Measurements from ENCODE around the gene CEP20. TPM values are rescaled to one million over a fixed set of nuclear protein-coding genes. Genes with fewer than 3 reads are reported as not detected.

CEP20 gene
- total RNA-seq, 2 experiments from 2014 or later, result 30.6 to 43.6 TPM

DNA sequence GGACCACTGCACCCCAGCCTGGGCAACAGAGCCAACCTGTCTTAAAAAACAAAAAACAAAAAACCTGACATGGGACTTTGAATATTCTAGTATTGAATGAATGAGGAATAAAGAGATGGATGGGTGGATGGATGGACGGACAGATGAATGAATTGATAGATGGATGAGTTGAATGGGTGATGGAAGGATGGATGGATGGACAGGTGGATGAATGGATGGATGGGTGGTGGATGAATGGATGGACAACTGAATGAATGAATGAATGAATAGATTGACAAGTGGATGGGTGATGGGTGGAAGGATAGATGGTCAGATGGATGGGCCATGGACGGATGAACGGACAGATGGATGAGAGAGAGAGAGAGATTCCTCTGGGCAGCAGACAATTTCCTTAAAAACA, 22.8 kb upstream of the CEP20 start:
- ATAC-seq (no peak), DNase-seq (no peak)
- H3K27me3 Mint-ChIP-seq, result no peaks in the 10 kb centered on the region
- H3K9me3 Mint-ChIP-seq (ENCODE audit: low read depth), result peaks cover 4% of the 10 kb centered on the region
- H3K27ac Mint-ChIP-seq, result no peak overlapping the region
- peaks cover 22% of the 10 kb centered on the region for H3K4me1 Mint-ChIP-seq
- peaks cover 4% of the 10 kb centered on the region for H3K36me3 Mint-ChIP-seq
- CTCF ChIA-PET, result no interaction called here
- H3K4me3 Mint-ChIP-seq, result no peak overlapping the region

DNA sequence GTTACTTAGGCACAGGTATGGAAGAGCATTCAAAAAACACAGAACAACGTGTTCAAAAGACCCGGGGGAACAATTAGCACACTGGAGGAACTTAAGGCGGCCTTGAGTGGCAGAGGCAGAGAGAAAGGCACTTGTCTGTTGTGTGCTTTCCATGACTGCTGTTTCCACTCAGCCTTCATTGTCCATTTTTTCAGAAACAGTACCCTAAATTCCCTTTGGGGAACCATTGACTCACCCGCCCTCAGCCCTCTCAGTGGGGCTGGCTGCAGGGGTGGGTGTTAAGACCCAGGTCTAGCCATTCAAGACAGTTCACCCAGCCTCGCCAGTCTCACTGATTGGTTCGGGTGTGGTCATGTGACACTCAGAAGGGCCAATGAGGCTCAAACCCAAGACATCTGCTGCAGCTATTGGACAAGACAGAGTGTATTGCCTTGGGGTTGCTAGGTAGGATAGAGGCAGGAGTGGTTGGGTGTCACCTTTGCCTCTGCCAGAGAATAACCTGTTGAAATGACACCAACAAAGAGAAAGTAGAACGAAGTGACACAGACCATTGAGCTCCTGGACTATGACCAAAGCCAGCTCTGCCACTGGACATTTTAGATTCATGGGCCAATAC, 19.6 kb upstream of the CEP20 start:
- CTCF ChIA-PET, result no interaction called here
- no peak overlapping the region for H3K27ac Mint-ChIP-seq
- H3K4me3 Mint-ChIP-seq, result no peak overlapping the region
- H3K9me3 Mint-ChIP-seq (ENCODE audit: low read depth), result peaks cover 5% of the 10 kb centered on the region
- DNase-seq (peak; percentile 56), ATAC-seq (peak; percentile 87)
- H3K36me3 Mint-ChIP-seq, result peaks cover 2% of the 10 kb centered on the region
- H3K27me3 Mint-ChIP-seq, result no peaks in the 10 kb centered on the region
- peaks cover 17% of the 10 kb centered on the region for H3K4me1 Mint-ChIP-seq

DNA sequence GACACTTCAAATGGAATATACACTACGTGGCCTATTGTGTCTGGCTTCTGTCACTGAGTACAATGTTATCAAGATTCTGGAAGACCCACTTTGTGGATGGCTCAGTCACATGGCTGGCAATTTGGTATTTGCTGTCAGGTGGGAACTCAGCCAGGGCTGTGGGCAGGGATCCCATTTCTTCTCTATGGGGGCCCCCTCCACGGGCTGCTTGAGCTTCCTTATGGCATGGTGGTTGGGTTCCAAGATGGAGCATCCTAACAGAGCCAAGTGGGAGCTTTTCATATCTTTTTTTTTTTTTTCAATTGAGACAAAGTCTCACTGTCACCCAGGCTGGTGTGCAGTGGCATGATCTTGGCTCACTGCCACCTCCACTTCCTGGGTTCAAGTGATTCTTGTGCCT, 18.0 kb upstream of the CEP20 start:
- ATAC-seq (no peak), DNase-seq (no peak)
- CTCF ChIA-PET, result no interaction called here
- Mint-ChIP-seq H3K36me3 (peaks cover 2% of the 10 kb centered on the region), H3K27me3 (no peaks in the 10 kb centered on the region), H3K4me1 (peaks cover 10% of the 10 kb centered on the region), H3K4me3 (no peak overlapping the region), H3K9me3 (ENCODE audit: low read depth) (peaks cover 5% of the 10 kb centered on the region), H3K27ac (no peak overlapping the region)

DNA sequence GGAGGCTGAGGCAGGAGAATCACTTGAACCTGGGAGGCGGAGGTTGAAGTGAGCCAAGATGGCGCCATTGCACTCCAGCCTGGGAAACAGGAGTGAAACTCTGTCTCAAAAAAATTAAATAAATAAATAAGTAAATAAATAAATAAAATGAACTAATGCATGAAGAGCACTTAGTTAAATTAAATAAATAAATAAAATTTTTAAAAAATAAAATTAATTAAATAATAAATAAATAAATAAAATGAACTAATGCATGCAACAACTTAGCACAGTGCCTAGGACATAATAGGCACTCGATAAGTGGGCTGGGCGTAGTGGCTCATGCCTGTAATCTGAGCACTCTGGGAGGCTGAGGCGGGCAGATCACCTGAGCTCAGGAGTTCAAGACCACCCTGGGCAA, 15.6 kb upstream of the CEP20 start:
- CTCF ChIA-PET, result interaction anchor here (1.0 kb wide), 1 partner anchor 121 kb away, joined by 3 read pairs; no protein-coding TSS in a partner anchor
- H3K4me1 Mint-ChIP-seq, result peaks cover 17% of the 10 kb centered on the region
- DNase-seq, result no peak
- no peak overlapping the region for H3K27ac Mint-ChIP-seq
- no peaks in the 10 kb centered on the region for H3K27me3 Mint-ChIP-seq
- H3K9me3 Mint-ChIP-seq (ENCODE audit: low read depth), result peaks cover 3% of the 10 kb centered on the region
- no peaks in the 10 kb centered on the region for H3K36me3 Mint-ChIP-seq
- H3K4me3 Mint-ChIP-seq, result no peak overlapping the region
- ATAC-seq, result no peak

DNA sequence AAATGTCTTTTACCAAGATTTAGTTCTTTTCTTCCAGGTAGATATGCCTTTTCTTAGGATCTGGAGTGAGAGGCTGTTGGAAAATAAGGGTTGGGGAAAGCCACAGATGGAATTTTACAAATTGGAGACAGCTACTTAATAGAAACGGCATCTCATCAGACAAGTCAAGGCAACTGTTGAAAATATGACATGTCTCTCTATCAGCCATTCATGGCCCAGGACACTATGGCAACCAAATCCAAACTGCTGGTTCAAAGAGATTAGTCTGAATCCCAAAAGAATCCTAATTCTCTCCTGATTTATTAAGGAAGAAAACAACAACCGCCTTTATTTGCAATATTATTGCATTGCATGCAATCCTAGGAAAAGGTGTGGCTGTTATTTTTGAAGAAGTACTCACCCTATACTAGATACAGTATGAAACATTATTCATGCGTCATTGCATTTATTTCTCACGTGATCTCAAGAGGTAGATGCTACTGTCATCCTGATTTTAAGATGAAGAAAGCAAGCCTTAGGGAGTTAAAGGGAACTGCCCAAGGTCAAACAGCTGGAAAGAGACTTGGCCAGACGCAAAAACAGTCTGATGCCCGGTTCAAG, 12.6 kb upstream of the CEP20 start:
- no peak overlapping the region for H3K4me3 Mint-ChIP-seq
- CTCF ChIA-PET, result interaction anchor here (0.8 to 1.2 kb wide), 2 partner anchors 13 to 49 kb away, joined by 3 read pairs; partner anchors contain the start of gene CEP20

DNA sequence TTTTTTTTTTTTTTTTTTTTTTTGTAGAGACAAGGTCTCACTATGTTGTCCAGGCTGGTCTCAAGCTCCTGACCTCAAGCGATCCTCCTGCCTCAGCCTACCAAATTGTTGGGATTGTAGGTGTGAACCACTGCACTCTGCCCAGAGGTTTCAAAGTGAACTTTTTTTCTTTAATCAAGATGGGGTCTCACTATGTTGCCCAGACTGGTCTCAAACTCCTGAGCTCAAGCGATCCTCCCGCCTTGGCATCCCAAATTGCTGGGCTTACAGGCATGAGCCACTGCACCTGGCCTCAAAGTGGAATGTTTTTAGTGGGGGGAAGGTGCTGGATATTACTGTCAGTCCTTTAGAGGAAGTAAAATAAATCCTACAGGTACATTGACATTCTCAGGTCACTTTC, 12.0 kb upstream of the CEP20 start:
- DNase-seq (no peak), ATAC-seq (no peak)
- no peaks in the 10 kb centered on the region for H3K36me3 Mint-ChIP-seq
- H3K4me1 Mint-ChIP-seq, result peaks cover 40% of the 10 kb centered on the region
- CTCF ChIA-PET, result interaction anchor here (0.8 to 1.2 kb wide), 3 partner anchors 12 to 50 kb away, joined by 3 read pairs; partner anchors contain the start of gene CEP20
- H3K27me3 Mint-ChIP-seq, result no peaks in the 10 kb centered on the region
- no peak overlapping the region for H3K4me3 Mint-ChIP-seq
- no peak overlapping the region for H3K27ac Mint-ChIP-seq
- H3K9me3 Mint-ChIP-seq (ENCODE audit: low read depth), result no peaks in the 10 kb centered on the region

More for the DNA sequence above, 12.6 kb upstream of the CEP20 start:
- DNase-seq (no peak), ATAC-seq (no peak)
- no peaks in the 10 kb centered on the region for H3K36me3 Mint-ChIP-seq
- peaks cover 35% of the 10 kb centered on the region for H3K4me1 Mint-ChIP-seq
- H3K27ac Mint-ChIP-seq, result no peak overlapping the region
- H3K27me3 Mint-ChIP-seq, result no peaks in the 10 kb centered on the region
- no peaks in the 10 kb centered on the region for H3K9me3 Mint-ChIP-seq (ENCODE audit: low read depth)

DNA sequence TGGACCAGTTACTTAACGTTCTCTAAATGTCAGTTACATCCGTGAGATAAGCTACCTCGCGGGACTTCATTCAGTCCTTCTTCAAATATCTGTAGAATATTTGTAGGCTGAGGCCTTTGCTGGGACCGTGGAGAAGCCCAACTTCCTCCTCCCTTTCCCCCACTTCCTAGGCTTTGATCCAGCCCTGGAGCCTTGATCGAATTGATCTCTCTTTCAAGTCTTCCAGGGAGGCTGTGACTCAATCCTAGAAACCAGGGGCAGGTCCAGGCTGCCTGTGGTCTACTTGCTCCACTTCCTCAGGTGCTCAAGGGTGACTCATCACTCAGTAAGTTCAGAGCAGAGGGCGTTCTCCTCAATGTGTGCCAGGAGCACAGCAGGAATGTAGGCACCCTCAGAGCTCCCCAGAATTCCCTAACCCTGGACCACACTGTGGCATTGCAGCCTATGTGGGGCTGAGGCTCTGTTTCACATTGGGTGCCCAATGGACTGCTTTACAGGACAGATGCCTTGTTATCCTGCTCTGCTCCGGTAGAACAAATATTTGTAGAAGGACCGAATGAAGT, 11.2 kb upstream of the CEP20 start:
- peak overlapping the region; percentile 61 for H3K27ac Mint-ChIP-seq
- CTCF ChIA-PET, result interaction anchor here (0.8 to 1.2 kb wide), 3 partner anchors 11 to 51 kb away, joined by 3 read pairs; partner anchors contain the start of gene CEP20
- H3K9me3 Mint-ChIP-seq (ENCODE audit: low read depth), result no peaks in the 10 kb centered on the region
- DNase-seq (peak; percentile 85), ATAC-seq (peak; percentile 82)
- H3K4me1 Mint-ChIP-seq, result peaks cover 46% of the 10 kb centered on the region
- H3K36me3 Mint-ChIP-seq, result peaks cover 1% of the 10 kb centered on the region
- no peak overlapping the region for H3K4me3 Mint-ChIP-seq
- H3K27me3 Mint-ChIP-seq, result no peaks in the 10 kb centered on the region

DNA sequence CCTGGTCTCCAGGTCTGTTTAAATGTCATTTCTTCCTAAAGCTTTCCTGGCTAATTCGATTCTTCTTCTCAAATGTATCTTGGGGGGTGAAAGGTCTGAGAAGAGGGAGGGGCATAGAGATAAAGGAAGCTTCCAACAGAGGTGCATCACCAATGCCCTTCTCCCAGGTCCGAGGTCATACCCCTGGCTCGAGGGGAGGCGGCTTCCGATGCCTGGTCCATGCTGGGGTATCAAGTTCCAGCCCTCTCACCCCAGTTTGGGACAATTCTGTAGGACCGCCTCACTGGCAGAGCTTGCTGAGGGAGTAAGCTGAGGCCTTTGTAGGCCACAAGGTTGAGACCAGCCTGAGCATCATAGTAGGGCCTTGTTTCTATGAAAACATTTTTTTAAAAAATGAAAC, 10.3 kb upstream of the CEP20 start:
- CTCF ChIA-PET, result interaction anchor here (1.3 kb wide), 1 partner anchor 11 kb away, joined by 6 read pairs; the partner anchor contains the start of gene CEP20
- peak overlapping the region; percentile 89 for H3K27ac Mint-ChIP-seq

DNA sequence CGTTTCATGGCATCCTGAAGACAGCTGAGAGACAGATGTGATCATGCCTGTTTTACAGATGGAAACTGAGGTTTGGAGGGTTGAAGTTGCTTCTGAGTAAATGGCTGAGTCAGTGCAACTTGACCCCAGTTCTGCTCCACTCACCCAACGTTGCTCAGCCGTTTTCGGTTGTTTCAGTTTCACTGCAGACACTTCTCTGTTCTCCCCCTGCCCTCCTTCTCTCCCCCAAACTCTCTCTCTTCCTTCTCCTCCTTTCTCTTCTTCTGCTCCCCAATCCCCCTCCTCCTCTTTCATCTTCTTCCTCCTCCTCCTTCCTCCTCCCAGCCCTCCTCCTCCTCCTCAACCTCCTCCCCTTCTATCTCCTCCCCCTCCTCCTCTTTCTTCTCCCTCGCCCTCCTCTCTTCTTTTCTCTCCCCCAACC, 9.4 kb upstream of the CEP20 start:
- Mint-ChIP-seq H3K27ac (peak overlapping the region; percentile 89), H3K27me3 (no peaks in the 10 kb centered on the region), H3K4me3 (peak overlapping the region; percentile 46), H3K36me3 (peaks cover 3% of the 10 kb centered on the region), H3K9me3 (ENCODE audit: low read depth) (no peaks in the 10 kb centered on the region), H3K4me1 (peaks cover 48% of the 10 kb centered on the region)
- ATAC-seq, result peak; percentile 76
- CTCF ChIA-PET, result interaction anchor here (0.8 to 1.3 kb wide), 3 partner anchors 8 to 23 kb away, joined by 4 to 6 read pairs (median 4); partner anchors contain the start of gene CEP20
- DNase-seq, result peak; percentile 81

More for the DNA sequence above, 10.3 kb upstream of the CEP20 start:
- no peaks in the 10 kb centered on the region for H3K27me3 Mint-ChIP-seq
- no peak for ATAC-seq
- no peak for DNase-seq
- peaks cover 48% of the 10 kb centered on the region for H3K4me1 Mint-ChIP-seq
- H3K9me3 Mint-ChIP-seq (ENCODE audit: low read depth), result no peaks in the 10 kb centered on the region
- peaks cover 3% of the 10 kb centered on the region for H3K36me3 Mint-ChIP-seq
- H3K4me3 Mint-ChIP-seq, result no peak overlapping the region

DNA sequence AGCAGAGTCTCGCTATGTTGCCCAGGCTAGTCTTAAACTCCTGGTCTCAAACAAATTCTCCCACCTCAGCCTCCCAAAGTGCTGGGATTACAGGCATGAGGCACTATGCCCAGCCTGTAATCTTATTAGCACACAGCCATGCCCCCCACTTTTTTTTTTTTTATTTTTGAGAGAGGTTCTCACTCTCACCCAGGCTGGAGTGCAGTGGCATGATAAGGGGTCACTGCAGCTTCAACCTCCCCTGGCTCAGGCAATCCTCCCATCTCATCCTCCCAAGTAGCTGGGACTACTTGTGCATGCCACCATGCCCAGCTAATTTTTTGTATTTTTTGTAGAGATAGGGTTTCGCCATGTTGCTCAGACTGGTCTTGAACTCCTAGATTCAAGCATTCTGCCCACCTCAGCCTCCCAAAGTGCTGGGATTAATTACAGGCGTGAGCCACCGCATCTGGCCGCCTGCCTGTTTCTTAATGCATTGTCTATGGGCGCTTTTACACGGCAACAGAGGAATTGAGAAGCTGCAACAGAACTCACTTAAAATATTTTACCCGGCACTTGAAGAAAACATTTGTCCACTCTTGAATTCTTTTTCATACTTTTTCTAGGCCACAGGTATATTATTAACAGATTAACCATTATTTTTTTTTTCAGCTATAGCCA, 8.8 kb upstream of the CEP20 start:
- Mint-ChIP-seq H3K4me1 (peaks cover 48% of the 10 kb centered on the region), H3K9me3 (ENCODE audit: low read depth) (no peaks in the 10 kb centered on the region), H3K27me3 (no peaks in the 10 kb centered on the region), H3K36me3 (peaks cover 3% of the 10 kb centered on the region), H3K27ac (peak overlapping the region; percentile 89), H3K4me3 (peak overlapping the region; percentile 46)
- CTCF ChIA-PET, result interaction anchor here (0.8 to 1.3 kb wide), 3 partner anchors 8 to 22 kb away, joined by 3 to 4 read pairs (median 4); partner anchors contain the start of gene CEP20
- ATAC-seq (no peak), DNase-seq (no peak)

DNA sequence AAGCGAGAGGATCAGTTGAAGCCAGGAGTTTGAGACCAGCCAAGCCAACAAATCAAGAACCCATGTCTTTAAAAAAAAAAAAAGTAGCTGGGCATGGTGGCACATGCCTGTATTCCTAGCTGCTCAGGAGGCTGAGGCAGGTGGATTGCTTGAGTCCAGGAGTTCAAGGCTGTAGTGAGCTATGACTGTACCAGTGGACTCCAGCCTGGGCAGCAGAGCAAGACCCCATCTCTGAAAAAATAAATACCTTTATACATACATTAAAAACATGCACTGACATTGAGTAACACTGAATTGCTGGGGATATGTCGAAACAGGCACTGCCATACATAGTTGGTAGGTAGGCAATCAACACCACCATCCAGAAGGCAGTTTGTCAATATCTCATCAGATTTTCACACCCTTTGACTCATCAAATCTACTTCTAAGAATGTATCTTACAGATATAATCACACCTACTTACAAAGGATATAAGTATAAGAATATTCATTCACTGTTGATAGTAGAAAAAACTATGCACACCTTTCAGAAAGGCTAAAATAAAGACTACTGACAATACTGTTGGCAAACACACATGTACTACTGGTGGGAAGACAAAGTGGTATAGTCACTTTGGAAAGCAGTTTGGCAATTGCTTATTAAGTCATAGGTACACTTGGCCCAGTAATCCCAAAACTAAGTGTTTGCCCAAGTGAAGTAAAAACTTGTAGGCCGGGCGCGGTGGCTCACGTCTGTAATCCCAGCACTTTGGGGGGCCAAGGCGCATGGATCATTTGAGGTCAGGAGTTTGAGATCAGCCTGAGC, 6.4 kb upstream of the CEP20 start:
- ATAC-seq, result no peak
- Mint-ChIP-seq H3K27ac (no peak overlapping the region), H3K9me3 (ENCODE audit: low read depth) (no peaks in the 10 kb centered on the region), H3K36me3 (peaks cover 3% of the 10 kb centered on the region), H3K4me1 (peaks cover 47% of the 10 kb centered on the region), H3K4me3 (no peak overlapping the region), H3K27me3 (no peaks in the 10 kb centered on the region)
- DNase-seq, result no peak
- CTCF ChIA-PET, result no interaction called here

DNA sequence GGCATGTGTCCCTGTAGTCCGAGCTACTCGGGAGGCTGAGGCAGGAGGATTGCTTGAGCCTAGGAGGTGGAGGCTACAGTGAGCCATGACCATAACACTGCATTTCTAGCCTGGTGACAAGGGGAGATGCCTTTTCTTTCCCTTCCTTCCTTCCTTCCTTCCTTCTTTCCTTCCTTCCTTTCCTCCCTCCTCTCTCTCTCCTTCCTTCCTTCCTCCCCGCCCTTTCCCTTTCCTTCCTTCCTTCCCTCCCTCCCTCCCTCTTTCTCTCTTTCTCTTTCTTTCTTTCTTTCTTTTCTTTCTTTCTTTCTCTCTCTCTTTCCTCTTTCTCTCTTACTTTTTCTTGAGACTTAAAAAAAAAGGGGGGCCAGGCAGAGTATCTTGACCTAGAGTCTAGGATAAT, 3.1 kb upstream of the CEP20 start:
- no peak overlapping the region for H3K4me3 Mint-ChIP-seq
- DNase-seq (no peak), ATAC-seq (no peak)
- no peak overlapping the region for H3K27ac Mint-ChIP-seq
- H3K36me3 Mint-ChIP-seq, result peaks cover 9% of the 10 kb centered on the region
- CTCF ChIA-PET, result no interaction called here
- no peaks in the 10 kb centered on the region for H3K27me3 Mint-ChIP-seq
- no peaks in the 10 kb centered on the region for H3K9me3 Mint-ChIP-seq (ENCODE audit: low read depth)
- peaks cover 32% of the 10 kb centered on the region for H3K4me1 Mint-ChIP-seq

DNA sequence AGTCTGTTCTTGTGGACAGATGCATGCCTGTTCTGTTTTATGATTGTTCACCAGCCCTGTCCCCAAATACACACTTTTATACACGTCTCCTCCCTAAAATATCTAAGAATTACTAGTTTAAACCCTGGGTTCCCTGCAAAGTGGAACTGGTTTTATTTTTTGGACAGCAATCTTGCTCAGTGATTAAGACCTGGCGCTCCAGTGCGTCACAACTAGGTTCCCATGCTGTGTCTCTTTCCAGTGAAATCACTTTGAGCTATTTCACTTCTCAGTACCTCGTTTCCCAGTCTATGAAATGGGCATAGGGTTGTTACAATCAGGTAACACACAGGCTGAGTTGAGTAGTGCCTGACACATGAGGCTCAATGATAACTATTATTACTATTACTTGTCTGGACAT, 1.1 kb downstream of the CEP20 start:
- peaks cover 24% of the 10 kb centered on the region for H3K36me3 Mint-ChIP-seq
- peak overlapping the region; percentile 93 for H3K4me3 Mint-ChIP-seq
- no peaks in the 10 kb centered on the region for H3K9me3 Mint-ChIP-seq (ENCODE audit: low read depth)
- CTCF ChIA-PET, result interaction anchor here (0.9 to 1.8 kb wide), 5 partner anchors 9 to 241 kb away, joined by 3 to 7 read pairs (median 4); no protein-coding TSS in a partner anchor
- peak overlapping the region; percentile 98 for H3K27ac Mint-ChIP-seq
- no peaks in the 10 kb centered on the region for H3K27me3 Mint-ChIP-seq
- no peak for ATAC-seq
- DNase-seq, result no peak
- H3K4me1 Mint-ChIP-seq, result peaks cover 35% of the 10 kb centered on the region

Measured in activated CD8-positive, alpha-beta memory T cell treated with anti-CD3 and anti-CD28 coated beads, Interleukin-2, amount 10 ng/mL, durations not matched to agents 7 days and 5 days (primary cell).